NT2/D1 (cell line): Measurements from ENCODE around the gene CHRNA1.
A peak's percentile ranks its signal among the peaks of the same experiment; 100 is the strongest.

Experiments used
- DNase-seq: peaks from one replicate; pipeline ENCODE4 v3.0.0-alpha.2; 2011; ENCODE audit warnings: low read depth, low spot score
- H3K27me3 ChIP-seq: 2 replicates; pipeline ENCODE4 v1.6.0; 2011; ENCODE audit warnings: mild to moderate bottlenecking; ENCODE audit not compliant: insufficient read length, insufficient read depth
- H3K36me3 ChIP-seq: 2 replicates; pipeline ENCODE4 v1.6.1; 2011; ENCODE audit warnings: mild to moderate bottlenecking, low read length, mixed read lengths; ENCODE audit not compliant: insufficient read depth, insufficient read length
- H3K4me1 ChIP-seq: 2 replicates; pipeline ENCODE4 v1.5.1; 2011; ENCODE audit not compliant: insufficient read depth, insufficient read length
- H3K4me3 ChIP-seq: 2 replicates; pipeline ENCODE4 v1.5.1; 2011; ENCODE audit warnings: low read depth; ENCODE audit not compliant: insufficient read length
- H3K9ac ChIP-seq: 2 replicates; pipeline ENCODE4 v1.6.0; 2011; ENCODE audit warnings: low read depth; ENCODE audit not compliant: insufficient read length
- H3K9me3 ChIP-seq: 2 replicates; pipeline ENCODE4 v1.5.1; 2011; ENCODE audit warnings: mild to moderate bottlenecking, low read length; ENCODE audit not compliant: insufficient read depth
- SUZ12 ChIP-seq: IDR thresholded peaks from 2 replicates; pipeline ENCODE4 v1.6.1; 2011; ENCODE audit not compliant: insufficient read length, insufficient read depth; ENCODE audit errors: extremely low read depth
- YY1 ChIP-seq: IDR thresholded peaks from 2 replicates; pipeline ENCODE4 v1.6.1; 2011; ENCODE audit not compliant: insufficient read length, insufficient read depth
- ZNF274 ChIP-seq: IDR thresholded peaks from 2 replicates; pipeline ENCODE4 v1.6.1; 2011; ENCODE audit warnings: mild to moderate bottlenecking, low read depth, low read length

CHRNA1 gene

DNA sequence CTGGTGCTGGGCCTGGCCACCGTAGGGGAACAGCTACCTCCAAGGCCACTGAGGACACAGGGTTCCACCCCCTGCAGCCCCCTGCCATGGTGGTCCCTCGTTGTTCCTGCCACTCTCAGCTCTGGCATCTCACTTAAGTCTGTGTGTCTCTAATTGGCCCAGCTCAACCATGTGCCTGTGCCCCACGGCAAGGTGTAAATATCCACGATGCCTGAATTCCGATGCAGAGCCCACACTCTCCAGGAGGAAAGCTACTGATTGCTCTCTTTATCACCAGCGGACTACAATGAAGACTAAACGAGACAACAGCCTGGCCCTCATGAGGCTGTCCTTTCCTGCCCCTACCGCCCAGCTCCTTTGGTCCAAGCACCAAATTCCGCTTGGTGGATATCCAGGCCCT lies 17.0 kb upstream of the CHRNA1 start:
- no peaks in the 10 kb centered on the region for H3K36me3 ChIP-seq
- no peak overlapping the region for H3K9ac ChIP-seq
- peaks cover 9% of the 10 kb centered on the region for H3K4me1 ChIP-seq
- no peak overlapping the region for H3K4me3 ChIP-seq
- no peak for DNase-seq
- no peak for TF ChIP-seq ZNF274
- no peak for TF ChIP-seq SUZ12
- TF ChIP-seq YY1: no peak
- H3K27me3 ChIP-seq: no peaks in the 10 kb centered on the region
- no peaks in the 10 kb centered on the region for H3K9me3 ChIP-seq

DNA sequence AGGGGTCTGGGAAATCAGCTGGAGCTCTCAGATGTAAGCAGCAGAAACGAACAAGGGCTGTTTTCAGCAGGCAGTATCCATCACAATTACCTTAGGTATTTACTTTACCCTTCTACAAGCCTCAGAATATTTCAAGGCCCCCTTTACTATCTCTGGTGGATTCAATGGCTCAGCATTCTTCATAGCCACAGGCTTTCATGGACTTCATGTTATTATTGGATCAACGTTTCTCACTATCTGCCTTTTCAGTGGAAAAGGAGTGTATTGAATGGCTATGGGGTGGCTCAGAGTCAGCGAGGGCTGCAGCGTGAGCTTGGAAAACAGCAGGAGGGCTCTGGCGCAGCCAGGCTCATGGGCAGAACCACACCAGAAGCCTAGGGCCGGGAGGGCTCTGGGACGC lies 16.6 kb upstream of the CHRNA1 start:
- Histone ChIP-seq H3K9me3 (no peaks in the 10 kb centered on the region), H3K36me3 (no peaks in the 10 kb centered on the region), H3K27me3 (no peaks in the 10 kb centered on the region), H3K4me1 (peaks cover 9% of the 10 kb centered on the region), H3K9ac (no peak overlapping the region), H3K4me3 (no peak overlapping the region)
- no peak for TF ChIP-seq SUZ12
- TF ChIP-seq ZNF274: no peak
- TF ChIP-seq YY1: no peak
- no peak for DNase-seq

DNA sequence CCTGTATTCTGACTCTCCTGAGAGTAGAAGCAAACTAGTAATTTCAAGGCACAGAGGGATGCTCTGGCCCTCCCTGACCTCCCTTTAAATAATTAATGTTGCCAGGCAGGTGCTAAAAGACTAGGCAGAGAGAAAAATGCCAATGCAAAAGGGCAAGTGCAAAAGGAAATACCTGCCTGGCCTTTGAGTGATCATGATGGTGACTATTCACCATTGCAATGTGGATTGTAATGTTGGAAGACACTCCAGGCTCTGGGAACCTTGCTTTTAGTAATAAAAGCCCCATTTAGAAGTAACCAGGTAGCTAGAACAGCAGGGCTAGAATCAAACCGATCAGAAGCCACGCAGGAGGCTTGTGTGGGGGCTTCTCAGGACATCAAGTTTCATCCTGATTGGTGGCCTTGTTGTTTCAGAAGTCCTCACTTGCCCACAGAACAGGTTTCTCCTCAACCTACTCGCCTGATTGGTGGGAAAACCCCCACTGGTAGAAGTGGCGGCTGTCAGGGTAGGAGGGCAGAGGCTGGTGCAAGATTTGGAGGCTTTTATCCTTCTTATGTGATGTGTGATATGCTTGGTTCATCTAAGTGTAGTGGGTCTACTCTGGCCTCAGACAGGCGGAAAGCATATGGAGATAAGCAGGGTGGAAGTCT lies 16.0 kb upstream of the CHRNA1 start:
- TF ChIP-seq SUZ12 (no peak), ZNF274 (no peak)
- Histone ChIP-seq H3K36me3 (no peaks in the 10 kb centered on the region), H3K27me3 (no peaks in the 10 kb centered on the region), H3K9me3 (no peaks in the 10 kb centered on the region), H3K4me3 (no peak overlapping the region), H3K4me1 (peaks cover 9% of the 10 kb centered on the region), H3K9ac (no peak overlapping the region)
- no peak for DNase-seq

DNA sequence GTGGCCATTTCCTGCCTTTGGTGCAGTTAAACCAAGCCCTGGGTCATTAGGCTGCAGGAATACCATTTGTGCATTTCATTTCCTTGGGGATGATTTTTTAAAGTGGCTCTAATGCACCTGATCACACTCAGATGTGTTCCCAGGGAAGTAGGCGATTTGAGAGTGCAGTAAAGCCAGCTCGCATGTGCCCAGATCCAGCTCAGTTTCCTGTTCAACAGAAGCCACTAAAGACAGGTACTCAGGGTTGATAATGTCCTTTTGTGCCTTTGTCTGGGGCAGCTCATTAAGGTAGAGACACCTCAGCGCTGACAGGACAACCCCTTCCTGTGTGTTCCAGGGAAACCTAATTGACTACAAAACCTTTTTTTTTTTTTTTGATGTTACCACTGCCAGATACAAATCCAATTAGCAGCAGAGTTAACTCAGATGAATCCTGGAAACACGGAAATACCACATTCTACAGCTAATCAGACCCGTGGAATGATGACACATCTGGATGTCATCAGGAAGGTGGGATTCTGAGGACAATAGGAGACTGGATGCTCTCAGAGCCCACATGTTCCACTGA lies 15.2 kb upstream of the CHRNA1 start:
- Histone ChIP-seq H3K9me3 (no peaks in the 10 kb centered on the region), H3K27me3 (no peaks in the 10 kb centered on the region), H3K9ac (no peak overlapping the region), H3K4me1 (peaks cover 7% of the 10 kb centered on the region), H3K4me3 (no peak overlapping the region), H3K36me3 (no peaks in the 10 kb centered on the region)
- no peak for DNase-seq
- no peak for TF ChIP-seq YY1
- TF ChIP-seq SUZ12: no peak
- TF ChIP-seq ZNF274: no peak

DNA sequence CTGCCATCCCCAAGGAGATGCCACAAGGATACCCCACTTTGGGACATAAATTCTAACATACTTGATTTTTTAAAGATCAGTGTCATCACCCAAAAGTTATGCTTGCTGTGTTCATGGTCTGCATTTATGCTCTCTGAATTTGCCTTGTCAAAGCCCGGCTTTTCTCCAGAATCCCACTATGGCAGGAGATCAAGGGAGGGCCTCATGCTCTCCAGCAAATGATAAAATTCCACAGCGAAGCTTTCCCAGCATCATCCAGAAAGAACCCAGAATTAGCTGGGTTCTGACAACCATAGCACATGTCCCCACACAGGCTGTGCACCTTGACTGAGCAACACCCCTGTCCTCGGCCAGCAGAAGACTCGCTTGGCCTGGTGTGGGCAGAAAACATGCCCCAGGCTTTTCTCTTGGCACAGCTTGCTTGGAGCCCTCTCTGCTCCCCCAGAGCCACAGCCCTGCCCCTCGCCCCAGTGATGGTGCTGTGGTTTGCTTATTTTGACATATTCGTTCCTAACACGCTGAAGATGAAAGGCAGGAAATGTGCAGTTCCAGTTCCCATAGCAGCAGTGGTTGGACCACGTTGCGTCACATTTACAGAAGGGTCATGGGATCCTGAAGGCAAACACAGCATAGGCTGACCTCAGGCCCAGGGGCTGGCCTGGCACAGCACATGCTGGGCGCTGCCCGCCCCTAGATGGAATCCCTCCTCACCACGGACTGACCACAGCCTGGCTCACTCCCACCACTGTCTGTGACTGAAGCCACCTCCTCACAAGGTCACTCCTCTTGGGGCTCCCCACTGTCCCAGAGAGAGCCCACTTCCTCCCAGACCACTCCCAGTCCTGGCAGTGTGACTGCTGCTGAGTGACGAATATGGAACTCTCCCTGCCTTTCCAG lies 14.1 kb upstream of the CHRNA1 start:
- H3K36me3 ChIP-seq: no peaks in the 10 kb centered on the region
- TF ChIP-seq YY1: no peak
- TF ChIP-seq ZNF274: no peak
- no peak for TF ChIP-seq SUZ12
- peak overlapping the region; percentile 29 for H3K9ac ChIP-seq
- H3K27me3 ChIP-seq: no peaks in the 10 kb centered on the region
- no peaks in the 10 kb centered on the region for H3K9me3 ChIP-seq
- DNase-seq: no peak
- H3K4me3 ChIP-seq: no peak overlapping the region
- H3K4me1 ChIP-seq: peaks cover 6% of the 10 kb centered on the region

DNA sequence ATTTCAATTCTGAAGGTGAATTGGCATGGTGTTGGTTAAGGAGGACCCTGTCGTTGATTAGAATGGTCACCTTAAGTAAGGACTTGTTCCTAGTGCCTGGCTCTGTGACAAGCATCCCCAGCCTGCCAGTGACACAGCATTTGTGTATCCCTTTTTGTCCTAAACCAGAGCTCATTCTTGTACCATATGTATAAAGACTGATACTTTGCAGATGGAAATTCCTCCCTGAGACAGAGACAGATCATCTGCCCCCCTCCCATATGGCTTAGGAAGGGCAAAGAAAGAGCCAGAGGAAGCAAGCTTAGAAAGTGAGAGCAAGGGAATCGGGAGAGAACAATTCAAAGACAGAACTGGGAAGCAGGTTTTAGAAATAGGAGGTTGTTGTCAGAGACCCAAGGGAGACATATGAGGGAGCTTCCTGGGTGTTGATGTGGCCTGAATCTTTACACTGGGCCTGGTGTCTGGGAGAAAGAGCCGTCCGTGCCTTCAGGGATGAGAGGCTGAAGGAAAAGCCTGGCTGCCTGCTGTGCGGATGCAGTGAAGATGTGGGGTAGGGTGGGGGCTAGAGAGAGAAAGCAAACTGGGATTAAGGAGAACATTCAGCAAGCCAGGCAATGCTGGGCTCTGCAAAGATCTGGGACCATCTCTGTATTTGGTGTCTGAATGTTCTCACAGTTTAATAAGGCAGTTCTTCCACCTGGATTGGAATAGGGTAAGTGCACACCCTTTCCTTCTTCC lies 13.2 kb upstream of the CHRNA1 start:
- Histone ChIP-seq H3K9ac (peak overlapping the region; percentile 32), H3K4me3 (no peak overlapping the region), H3K9me3 (no peaks in the 10 kb centered on the region), H3K4me1 (peaks cover 6% of the 10 kb centered on the region), H3K36me3 (no peaks in the 10 kb centered on the region), H3K27me3 (no peaks in the 10 kb centered on the region)
- TF ChIP-seq ZNF274 (no peak), YY1 (no peak), SUZ12 (no peak)
- DNase-seq: no peak

DNA sequence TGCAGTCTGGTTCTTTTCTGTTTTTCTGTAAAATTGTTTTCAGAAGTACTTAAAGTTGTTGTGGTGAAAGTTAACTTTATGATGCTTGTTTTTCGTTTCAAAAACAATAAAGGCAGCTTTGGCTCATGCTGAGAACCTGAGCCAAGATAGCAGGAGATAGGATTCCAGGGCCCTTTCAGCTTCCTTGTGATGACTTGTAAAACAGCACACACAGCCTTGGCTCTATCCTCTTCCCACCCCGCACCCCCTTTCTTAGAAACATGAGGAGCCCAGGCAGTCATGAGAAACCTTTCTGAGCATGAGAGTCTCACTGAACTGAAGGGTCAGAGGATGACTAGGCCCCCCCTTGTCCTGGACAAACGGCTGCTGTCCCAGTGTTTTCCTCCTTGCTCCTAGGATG lies 12.4 kb upstream of the CHRNA1 start:
- Histone ChIP-seq H3K9ac (peak overlapping the region; percentile 13), H3K4me3 (no peak overlapping the region), H3K36me3 (no peaks in the 10 kb centered on the region), H3K4me1 (peaks cover 6% of the 10 kb centered on the region), H3K27me3 (no peaks in the 10 kb centered on the region), H3K9me3 (no peaks in the 10 kb centered on the region)
- TF ChIP-seq YY1: no peak
- TF ChIP-seq ZNF274: no peak
- TF ChIP-seq SUZ12: no peak
- DNase-seq: no peak
